HCT116 (cell line): ENCODE measurements around the gene GPAM.

Experiments
- CTCF ChIP-seq, 3 experiments: fragments of 200-600 bp in 1 of 3; sonication (generic) in 1 of 3; IDR thresholded peaks in 2 of 3; conservative IDR thresholded peaks in 1 of 3; 2 replicates each; pipeline ENCODE4 v1.5.1; 2012 to 2017; ENCODE audit warnings: low read depth in 2 of 3, low read length in 2 of 3, antibody characterized with exemption in 1 of 3, borderline replicate concordance in 1 of 3, control low read depth in 1 of 3, mild to moderate bottlenecking in 1 of 3, mixed read lengths in 1 of 3, mixed run types in 1 of 3, moderate library complexity in 1 of 3; ENCODE audit not compliant: insufficient read depth in 1 of 3
- EGR1 ChIP-seq: IDR thresholded peaks from 2 replicates; pipeline ENCODE4 v1.6.1; 2012; ENCODE audit warnings: low read depth
- ELF1 ChIP-seq: IDR thresholded peaks from 2 replicates; pipeline ENCODE4 v1.6.1; 2012; ENCODE audit warnings: low read depth, borderline replicate concordance
- EZH2 ChIP-seq: fragments of 200-600 bp; sonication (generic); IDR thresholded peaks from 2 replicates; pipeline ENCODE4 v1.6.1; 2017; ENCODE audit warnings: antibody characterized with exemption, mixed run types
- EZH2phosphoT487 ChIP-seq: fragments of 200-600 bp; IDR thresholded peaks from 2 replicates; pipeline ENCODE4 v1.6.1; 2018; ENCODE audit warnings: antibody characterized with exemption, borderline replicate concordance
- MAX ChIP-seq: IDR thresholded peaks from 2 replicates; pipeline ENCODE4 v1.6.1; 2012
- POLR2A ChIP-seq: IDR thresholded peaks from 2 replicates; pipeline ENCODE4 v1.7.0; 2011; ENCODE audit warnings: borderline replicate concordance; ENCODE audit not compliant: insufficient read depth, insufficient read length; ENCODE audit errors: extremely low read depth
- POLR2AphosphoS5 ChIP-seq: IDR thresholded peaks from 2 replicates; pipeline ENCODE4 v1.6.1; 2011; ENCODE audit warnings: mild to moderate bottlenecking, low read depth, low read length, moderate library complexity
- RAD21 ChIP-seq: IDR thresholded peaks from 2 replicates; pipeline ENCODE4 v1.6.1; 2012; ENCODE audit warnings: low read depth, mild to moderate bottlenecking
- REST ChIP-seq: IDR thresholded peaks from 2 replicates; pipeline ENCODE4 v1.6.1; 2012; ENCODE audit warnings: low read depth
- SRF ChIP-seq: IDR thresholded peaks from 2 replicates; pipeline ENCODE4 v1.6.1; 2012; ENCODE audit warnings: low read depth
- TCF7L2 ChIP-seq: IDR thresholded peaks from 2 replicates; pipeline ENCODE4 v1.7.0; 2011; ENCODE audit warnings: borderline replicate concordance, inconsistent platforms; ENCODE audit not compliant: insufficient read depth, insufficient read length; ENCODE audit errors: extremely low read depth
- TF ChIP-seq, protein P1 (sequence below): IDR thresholded peaks from 2 replicates; pipeline ENCODE4 v1.6.1; 2011; ENCODE audit warnings: mild to moderate bottlenecking, low read length, moderate library complexity; ENCODE audit not compliant: insufficient replicate concordance; ENCODE audit errors: extremely low read depth

DNA sequence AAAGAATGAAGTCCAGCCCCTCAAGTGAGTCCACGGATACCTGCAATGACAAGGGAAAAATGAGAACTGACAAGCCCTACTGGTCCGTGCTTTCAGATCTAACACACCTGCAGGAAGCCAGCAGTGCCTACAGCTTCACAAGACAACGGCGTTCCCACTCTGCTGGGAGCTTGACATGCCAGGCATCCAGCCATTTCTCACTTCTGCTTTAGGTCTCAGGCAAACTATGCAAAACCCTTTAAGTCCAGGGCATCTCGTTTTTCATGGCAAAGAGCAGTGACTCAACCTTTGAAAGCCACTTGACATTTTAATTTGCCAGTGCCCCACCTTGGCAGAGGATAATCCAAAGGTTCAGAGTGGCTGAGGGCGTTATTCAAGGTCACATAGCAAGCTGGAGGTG lies 49.1 kb upstream of the GPAM start:
- TF ChIP-seq CTCF (IDR thresholded peaks at IDR 0.05 in 2 of 3, conservative IDR thresholded peaks at IDR 0.05 in 1 of 3; ENCODE audit: borderline replicate concordance in 1 of 3, insufficient read depth in 1 of 3, low read depth in 2 of 3, low read length in 2 of 3) = no peak
- TF ChIP-seq POLR2A = no peak
- no peak for TF ChIP-seq TCF7L2
- TF ChIP-seq ELF1 = no peak
- no peak for TF ChIP-seq EZH2
- TF ChIP-seq RAD21 = no peak
- no peak for TF ChIP-seq EGR1
- TF ChIP-seq REST = no peak
- no peak for TF ChIP-seq EZH2phosphoT487
- no peak for TF ChIP-seq MAX
- TF ChIP-seq, protein P1, sequence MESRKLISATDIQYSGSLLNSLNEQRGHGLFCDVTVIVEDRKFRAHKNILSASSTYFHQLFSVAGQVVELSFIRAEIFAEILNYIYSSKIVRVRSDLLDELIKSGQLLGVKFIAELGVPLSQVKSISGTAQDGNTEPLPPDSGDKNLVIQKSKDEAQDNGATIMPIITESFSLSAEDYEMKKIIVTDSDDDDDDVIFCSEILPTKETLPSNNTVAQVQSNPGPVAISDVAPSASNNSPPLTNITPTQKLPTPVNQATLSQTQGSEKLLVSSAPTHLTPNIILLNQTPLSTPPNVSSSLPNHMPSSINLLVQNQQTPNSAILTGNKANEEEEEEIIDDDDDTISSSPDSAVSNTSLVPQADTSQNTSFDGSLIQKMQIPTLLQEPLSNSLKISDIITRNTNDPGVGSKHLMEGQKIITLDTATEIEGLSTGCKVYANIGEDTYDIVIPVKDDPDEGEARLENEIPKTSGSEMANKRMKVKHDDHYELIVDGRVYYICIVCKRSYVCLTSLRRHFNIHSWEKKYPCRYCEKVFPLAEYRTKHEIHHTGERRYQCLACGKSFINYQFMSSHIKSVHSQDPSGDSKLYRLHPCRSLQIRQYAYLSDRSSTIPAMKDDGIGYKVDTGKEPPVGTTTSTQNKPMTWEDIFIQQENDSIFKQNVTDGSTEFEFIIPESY = no peak
- no peak for TF ChIP-seq SRF
- no peak for TF ChIP-seq POLR2AphosphoS5
